Suppressor macrophage treated with lipopolysaccharide for 1 hour (primary cell): ENCODE measurements around the gene VWA5B2.

ENCODE experiments used
- DNase-seq, 3 donors: peaks; one replicate each; pipeline ENCODE4 v3.0.0-alpha.2; 2020 to 2022

The VWA5B2 gene

DNA sequence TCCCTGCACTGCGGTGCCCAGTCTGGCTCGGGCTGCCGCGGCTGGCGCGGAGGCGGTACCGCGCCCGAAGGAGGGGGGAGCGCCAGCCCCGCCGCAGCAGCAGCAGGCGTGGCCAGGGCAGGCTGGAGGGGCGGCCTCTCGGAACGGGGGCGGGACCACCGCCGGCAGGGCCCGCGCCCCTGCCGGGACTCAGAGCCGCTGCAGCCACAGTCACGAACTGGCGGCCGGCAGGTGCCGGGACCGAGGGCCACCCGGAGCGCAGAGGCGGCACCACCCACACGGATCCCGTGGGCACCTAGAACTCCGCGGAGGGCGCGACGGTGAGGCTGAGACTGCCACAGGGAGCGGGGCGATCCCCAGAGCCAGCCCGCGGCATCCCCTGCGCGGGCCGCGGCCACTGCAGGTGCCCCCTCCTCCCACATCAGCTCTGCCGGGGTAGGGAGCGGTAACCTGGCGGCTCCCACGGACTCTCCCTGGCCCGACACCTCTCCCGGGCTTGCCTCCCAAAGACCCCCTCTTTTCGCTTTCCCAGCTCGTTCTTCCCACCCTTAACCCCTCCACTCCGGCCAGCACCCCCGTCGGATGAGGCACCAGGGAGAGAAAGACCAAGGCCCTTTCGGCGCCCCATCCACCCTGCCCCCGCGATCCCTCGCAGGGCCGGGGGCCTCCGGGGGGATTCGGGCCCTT is at the start of gene VWA5B2:
Gene VWA5B2, plus strand, starts transcription at position 192 of the 687 bp plus-strand sequence. CDS start 944 bp downstream, outside the sequence.
- DNase-seq = peak; percentile 60 to 78 (median 64)

GRCh38 chr3:184180165-184180564 is 49.2 kb upstream of the VWA5B2 start:
- peak; percentile 40 to 62 (median 59) for DNase-seq

DNA sequence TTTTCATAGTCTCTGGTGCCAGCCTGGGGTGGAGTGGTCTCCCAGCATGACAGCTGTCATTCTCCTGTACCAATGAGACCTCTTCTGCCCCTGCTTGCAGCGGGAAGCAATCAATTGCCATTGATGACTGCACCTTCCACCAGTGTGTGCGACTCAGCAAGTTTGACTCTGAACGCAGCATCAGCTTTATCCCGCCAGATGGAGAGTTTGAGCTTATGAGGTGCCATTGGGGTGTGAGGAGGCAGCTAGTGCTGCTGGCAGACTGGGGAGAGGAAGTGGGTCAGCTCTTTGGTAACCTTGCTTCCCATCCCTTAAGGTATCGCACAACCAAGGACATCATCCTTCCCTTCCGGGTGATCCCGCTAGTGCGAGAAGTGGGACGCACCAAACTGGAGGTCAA is 47.8 kb upstream of the VWA5B2 start:
- DNase-seq = no peak

- DNase-seq = no peak
Measured at GRCh38 chr3:184183679-184184078, 45.7 kb upstream of the VWA5B2 start.

DNA sequence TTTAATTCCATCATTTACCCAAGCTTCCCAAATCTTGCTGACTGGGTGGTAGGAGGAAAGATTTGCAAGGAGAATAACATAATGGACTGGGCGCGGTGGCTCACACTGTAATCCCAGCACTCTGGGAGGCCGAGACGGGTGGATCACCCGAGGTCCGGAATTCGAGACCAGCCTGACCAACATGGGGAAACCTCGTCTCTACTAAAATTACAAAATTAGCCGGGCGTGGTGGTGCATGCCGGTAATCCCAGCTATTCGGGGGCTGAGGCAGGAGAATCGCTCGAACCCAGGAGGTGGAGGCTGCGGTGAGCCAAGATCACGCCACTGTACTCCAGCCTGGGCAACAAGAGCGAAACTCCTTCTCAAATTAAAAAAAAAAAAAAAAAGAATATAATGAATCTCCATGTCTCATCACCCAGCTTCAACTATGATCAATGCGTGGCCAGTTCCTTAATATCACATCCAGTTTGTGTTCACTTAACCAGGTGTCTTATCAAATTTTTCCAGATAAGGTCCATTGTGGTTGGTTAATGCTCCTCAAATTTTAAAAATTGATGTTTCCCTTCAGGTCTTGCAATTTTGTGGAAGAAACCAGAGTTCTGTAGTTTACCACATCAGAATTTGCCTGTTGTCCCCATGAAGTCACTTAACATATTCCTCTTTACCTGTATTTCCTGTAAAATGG is 44.7 kb upstream of the VWA5B2 start:
- no peak for DNase-seq

GRCh38 chr3:184185461-184186183 is 43.8 kb upstream of the VWA5B2 start:
- DNase-seq = peak; percentile 100

GRCh38 chr3:184186184-184186901 is 43.0 kb upstream of the VWA5B2 start, which contains the start of gene ABCF3:
Gene ABCF3 (plus strand): TSS chr3:184186199. CDS start chr3:184186208, 9 bp downstream.
- peak; percentile 46 to 67 (median 54) for DNase-seq

GRCh38 chr3:184186902-184187207 is 42.5 kb upstream of the VWA5B2 start:
- DNase-seq = no peak

GRCh38 chr3:184188080-184188479 is 41.3 kb upstream of the VWA5B2 start:
- no peak for DNase-seq

DNA sequence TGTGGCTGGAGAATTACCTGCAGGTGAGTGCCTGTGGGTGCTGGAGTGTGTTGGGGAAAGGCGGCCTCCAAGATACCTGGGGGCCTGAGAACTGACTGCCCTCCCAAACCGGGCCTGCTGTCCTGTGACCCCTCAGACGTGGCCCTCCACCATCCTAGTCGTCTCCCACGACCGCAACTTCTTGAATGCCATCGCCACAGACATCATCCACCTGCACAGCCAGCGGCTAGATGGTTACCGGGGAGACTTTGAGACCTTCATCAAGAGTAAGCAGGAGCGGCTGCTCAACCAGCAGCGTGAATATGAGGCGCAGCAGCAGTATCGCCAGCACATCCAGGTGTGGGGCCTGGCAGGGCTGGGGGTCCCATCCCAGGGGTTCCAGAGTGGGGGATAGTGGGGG is 40.0 kb upstream of the VWA5B2 start:
- DNase-seq = no peak

DNA sequence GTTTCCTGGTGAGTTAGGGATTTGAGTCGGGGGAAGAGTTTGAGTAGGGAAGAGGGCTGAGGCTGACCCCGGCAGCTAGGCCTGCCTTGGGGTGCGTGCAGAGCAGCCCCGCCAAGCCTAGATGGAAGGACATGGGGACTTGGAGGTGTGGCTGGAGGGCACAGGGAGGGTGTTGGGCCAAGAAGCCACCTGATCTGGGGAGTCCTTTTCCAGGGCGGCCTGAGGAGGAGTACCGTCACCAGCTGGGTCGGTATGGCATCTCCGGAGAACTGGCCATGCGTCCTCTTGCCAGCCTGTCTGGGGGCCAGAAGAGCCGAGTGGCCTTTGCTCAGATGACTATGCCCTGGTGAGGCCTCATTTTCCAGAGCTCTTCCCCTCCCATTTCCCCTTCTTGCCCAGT is 36.5 kb upstream of the VWA5B2 start:
- no peak for DNase-seq

DNA sequence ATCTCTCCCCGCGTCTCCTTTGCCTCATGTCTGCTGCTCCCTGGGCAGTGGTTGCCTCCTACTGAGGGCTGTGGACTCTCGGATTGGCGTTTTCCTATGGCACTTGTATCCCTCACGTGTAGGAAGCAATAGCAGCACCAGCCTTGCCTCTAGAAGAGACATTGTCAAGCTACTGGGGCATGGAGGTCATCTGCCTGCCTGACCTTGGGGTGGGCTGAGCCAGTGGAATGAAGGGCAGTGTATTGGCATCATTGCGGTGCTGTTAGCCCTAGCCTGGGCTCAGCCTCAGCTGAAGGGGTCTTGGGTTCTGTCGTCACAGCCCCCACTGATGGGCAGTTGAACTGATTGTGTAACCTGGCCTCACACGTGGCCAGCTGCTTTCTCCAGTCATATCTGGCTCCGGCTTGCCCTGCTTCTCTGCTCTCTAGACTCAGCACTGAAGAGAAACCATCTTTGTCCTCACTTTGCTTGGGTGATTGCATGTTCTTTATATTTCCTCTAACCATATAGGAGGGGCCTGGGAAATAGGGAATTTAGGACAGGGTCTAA is 35.3 kb upstream of the VWA5B2 start:
- no peak for DNase-seq

GRCh38 chr3:184196536-184196935 is 32.8 kb upstream of the VWA5B2 start:
- no peak for DNase-seq

DNA sequence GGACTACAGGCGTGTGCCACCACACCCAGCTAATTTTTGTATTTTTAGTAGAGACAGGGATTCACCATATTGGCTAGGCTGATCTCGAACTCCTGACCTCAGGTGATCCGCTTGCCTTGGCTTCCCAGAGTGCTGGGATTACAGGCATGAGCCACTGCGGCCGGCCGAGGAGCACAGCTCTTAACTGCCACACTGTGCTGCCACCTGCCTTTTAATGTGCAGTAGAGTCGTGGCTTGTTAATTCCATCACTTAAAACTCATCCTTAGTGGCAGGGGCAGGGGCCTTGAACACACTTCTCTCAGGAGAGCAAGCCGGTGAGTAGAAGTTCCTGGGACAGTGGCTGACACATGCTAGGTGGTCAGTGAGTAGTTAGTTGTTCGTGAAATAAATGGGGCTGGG is 30.9 kb upstream of the VWA5B2 start:
- DNase-seq = no peak

- no peak for DNase-seq
Measured at GRCh38 chr3:184200825-184201224, 28.6 kb upstream of the VWA5B2 start.

DNA sequence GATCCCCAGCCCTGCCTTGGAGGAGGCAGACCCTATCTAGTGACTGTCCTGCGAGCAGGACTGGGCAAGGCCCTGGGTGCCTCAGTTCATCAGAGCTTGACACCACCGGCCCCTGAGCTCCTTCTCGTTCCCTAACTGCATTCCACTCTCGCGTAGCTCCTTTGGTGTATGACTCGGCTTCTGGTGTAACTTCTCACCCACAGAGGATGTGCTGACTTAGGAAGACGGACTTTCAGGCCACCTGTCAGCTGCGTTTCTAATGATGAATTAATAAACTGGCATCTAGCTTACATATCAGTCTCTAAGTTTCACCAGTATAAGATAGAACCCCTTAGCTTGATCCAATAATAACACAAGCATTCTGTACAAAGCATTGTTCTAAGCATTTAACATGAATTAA is 25.9 kb upstream of the VWA5B2 start:
- no peak for DNase-seq

GRCh38 chr3:184209146-184209923 is 20.1 kb upstream of the VWA5B2 start:
- DNase-seq = no peak

DNA sequence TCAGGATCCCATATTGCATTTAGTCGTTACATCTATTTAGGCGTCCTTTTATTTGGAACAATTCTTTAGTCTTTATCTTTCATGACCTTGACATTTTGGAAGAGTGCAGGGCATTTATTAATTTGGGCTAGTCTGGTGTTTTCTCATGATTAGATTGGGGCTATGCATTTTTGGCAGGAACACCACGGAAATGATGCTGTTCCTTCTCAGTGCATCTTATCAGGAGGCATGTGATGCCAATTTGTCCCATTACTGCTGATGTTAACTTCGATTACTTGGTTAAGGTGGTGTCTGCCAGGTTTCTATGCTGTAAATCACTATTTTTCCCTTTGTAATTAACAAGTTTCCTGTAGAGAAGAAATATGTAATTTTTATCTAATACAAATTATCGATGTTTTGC is 18.1 kb upstream of the VWA5B2 start:
- no peak for DNase-seq

- no peak for DNase-seq
Measured at GRCh38 chr3:184211718-184212117, 17.7 kb upstream of the VWA5B2 start.

DNA sequence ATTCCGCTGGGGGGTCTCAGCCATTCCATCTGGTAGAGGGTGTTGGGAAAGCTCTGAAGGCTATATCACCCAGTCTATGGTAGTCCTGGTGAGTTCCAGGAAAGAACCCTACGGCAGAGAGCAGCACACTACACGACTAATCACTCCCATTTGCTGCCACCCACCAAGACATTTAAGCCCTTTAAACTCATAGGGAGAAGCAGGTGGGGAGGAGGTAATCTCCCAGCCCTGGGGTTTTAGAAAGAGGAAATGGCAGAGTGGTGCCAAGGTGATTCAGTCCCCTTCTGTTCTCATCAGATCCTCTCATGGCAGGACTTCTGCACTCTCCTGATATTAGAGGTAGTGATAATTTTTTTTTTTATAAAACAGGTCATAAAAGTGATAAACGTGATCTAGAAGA is 10.6 kb upstream of the VWA5B2 start:
- no peak for DNase-seq

DNA sequence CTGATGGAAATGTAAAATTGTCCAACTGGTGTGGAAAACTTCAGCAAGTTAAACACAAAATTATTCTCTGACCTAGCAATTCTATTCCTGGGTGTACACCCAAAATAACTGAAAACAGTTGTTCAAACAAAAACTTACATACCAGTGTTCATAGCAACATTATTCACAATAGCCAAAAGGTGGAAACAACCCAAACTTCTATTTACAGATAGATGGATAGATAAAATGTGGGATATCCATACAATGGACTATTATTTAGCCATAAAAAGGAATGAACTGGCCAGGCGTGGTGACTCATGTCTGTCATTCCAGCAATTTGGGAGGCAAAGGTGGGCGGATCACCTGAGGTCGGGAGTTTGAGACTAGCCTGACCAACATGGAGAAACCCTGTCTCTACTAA is 6.9 kb upstream of the VWA5B2 start:
- no peak for DNase-seq

DNA sequence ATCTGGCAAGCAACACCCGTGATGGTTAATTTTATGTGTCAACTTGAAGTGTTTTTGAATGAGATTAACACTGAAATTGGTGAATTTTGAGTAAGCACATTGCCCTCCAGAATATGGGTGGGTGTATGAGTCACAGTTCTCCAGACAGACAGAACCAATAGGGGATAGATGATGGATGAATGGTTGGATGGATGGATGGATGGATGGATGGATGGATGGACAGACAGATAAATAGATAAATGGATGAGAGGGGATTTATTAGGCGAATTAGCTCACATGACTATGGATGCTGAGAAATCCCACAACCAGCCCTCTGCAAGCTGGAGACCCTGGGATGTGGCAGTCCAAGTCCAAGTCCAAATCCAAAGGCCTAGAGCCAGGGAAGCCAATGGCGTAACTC is 5.4 kb upstream of the VWA5B2 start:
- DNase-seq = no peak
